Hepatocyte (in vitro differentiated cells): ENCODE data around the gene PTPMT1.

Source experiments
- CTCF ChIP-seq: fragments of 200-600 bp; sonication (generic); IDR thresholded peaks from 2 replicates; pipeline ENCODE4 v1.5.1; 2016; ENCODE audit warnings: antibody characterized with exemption, mild to moderate bottlenecking; ENCODE audit not compliant: poor library complexity
- EZH2 ChIP-seq: fragments of 200-600 bp; sonication (generic); IDR thresholded peaks from 2 replicates; pipeline ENCODE4 v1.6.1; 2016; ENCODE audit warnings: antibody characterized with exemption, mild to moderate bottlenecking, borderline replicate concordance
- EZH2phosphoT487 ChIP-seq: fragments of 200-600 bp; sonication (generic); IDR thresholded peaks from one replicate; pipeline ENCODE4 v1.6.1; 2018; ENCODE audit warnings: antibody characterized with exemption, mild to moderate bottlenecking, low read depth, moderate library complexity; ENCODE audit not compliant: unreplicated experiment, severe bottlenecking

GRCh38 chr11:47587039-47587716 lies 21.8 kb downstream of the PTPMT1 start:
- no peak for TF ChIP-seq CTCF
- no peak for TF ChIP-seq EZH2phosphoT487
- no peak for TF ChIP-seq EZH2
